C4-2B (cell line): ENCODE data around the gene EEIG1.

Experiments
- ZFX ChIP-seq: fragments of 450-650 bp; IDR thresholded peaks from 2 replicates; pipeline ENCODE4 v1.6.1; 2017
- TF ChIP-seq, protein P1 (sequence below): fragments of 450-650 bp; conservative IDR thresholded peaks from 2 replicates; pipeline ENCODE4 v1.5.1; 2017; ENCODE audit warnings: mild to moderate bottlenecking

DNA sequence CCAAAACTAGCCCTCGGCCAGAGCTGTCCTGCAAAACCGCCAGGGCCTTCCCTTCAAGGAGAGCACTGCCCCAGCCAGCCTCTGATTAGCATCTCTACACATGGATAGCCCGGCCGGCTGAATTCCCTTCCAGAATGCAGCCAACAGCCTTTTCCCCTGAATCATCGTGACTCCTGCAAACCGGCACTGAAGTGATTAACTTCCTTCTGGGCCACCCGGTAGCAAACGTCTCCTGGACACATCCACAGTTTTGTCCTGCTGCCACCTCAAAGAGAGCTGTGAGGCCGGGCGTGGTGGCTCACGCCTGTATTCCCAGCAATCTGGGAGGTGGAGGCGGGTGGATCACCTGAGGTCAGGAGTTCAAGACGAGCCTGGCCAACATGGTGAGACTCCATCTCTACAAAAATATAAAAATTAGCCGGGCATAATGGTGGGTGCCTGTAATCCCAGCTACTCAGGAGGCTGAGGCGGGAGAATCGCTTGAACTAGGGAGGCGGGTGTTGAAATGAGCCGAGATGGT lies 21.1 kb upstream of the EEIG1 start:
- TF ChIP-seq, protein P1, sequence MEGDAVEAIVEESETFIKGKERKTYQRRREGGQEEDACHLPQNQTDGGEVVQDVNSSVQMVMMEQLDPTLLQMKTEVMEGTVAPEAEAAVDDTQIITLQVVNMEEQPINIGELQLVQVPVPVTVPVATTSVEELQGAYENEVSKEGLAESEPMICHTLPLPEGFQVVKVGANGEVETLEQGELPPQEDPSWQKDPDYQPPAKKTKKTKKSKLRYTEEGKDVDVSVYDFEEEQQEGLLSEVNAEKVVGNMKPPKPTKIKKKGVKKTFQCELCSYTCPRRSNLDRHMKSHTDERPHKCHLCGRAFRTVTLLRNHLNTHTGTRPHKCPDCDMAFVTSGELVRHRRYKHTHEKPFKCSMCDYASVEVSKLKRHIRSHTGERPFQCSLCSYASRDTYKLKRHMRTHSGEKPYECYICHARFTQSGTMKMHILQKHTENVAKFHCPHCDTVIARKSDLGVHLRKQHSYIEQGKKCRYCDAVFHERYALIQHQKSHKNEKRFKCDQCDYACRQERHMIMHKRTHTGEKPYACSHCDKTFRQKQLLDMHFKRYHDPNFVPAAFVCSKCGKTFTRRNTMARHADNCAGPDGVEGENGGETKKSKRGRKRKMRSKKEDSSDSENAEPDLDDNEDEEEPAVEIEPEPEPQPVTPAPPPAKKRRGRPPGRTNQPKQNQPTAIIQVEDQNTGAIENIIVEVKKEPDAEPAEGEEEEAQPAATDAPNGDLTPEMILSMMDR: no peak
- no peak for TF ChIP-seq ZFX
